ENCODE results near the gene UMPS.

Gene UMPS

DNA sequence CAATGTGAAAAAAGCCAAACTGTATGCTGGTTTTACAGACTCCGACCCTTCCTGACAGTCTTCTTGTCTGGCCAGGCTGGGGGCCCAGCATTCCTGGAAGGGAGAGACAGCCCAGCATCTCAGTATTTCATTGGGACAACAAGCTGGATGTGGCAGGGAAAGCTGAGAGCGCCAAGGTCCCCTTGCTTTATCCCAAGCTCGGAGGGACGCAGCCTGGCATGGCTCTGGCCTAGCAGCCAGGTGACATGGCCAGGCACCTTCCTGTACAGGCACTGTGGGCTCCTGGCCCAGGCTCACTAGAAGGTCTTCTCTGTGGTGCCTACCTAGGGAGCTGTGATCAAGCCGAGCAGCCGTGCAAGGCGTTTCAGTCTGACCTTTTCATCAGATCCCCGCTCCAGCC is 33.0 kb downstream of the UMPS start:
- DNase-seq (ENCODE audit: insufficient read length, low spot score), result no peak
- FAIRE-seq, result no peak

GRCh38 chr3:124763644-124764358 is 33.5 kb downstream of the UMPS start:
- no peak for TF ChIP-seq CTCF (IDR thresholded peaks at IDR 0.05; ENCODE audit: insufficient read depth, missing control alignments)
- FAIRE-seq, result no peak
- DNase-seq (ENCODE audit: insufficient read length, low spot score), result no peak

More for the DNA sequence above, 33.0 kb downstream of the UMPS start:
- TF ChIP-seq CTCF (IDR thresholded peaks at IDR 0.05; ENCODE audit: insufficient read depth, missing control alignments), result no peak

DNA sequence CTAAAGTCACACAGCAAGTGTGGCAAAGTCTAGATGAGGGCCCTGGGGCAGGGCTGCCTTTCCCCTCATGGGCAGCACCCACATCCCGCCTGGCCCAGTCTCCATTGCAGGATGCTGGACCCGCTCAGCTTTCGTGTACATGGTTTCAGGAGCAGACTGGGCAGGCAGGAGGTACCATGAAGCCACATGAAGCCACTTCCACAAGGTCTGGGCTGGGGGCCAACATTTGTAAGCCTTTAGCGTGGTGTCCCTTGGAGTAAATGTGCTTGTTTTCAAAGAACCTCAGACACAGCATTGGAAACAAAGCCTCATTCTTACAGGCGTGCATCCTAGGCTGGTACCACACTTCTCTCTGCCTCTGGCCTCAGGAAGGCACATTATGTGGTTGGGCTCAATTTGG is 34.5 kb downstream of the UMPS start:
- no peak for FAIRE-seq
- TF ChIP-seq CTCF (IDR thresholded peaks at IDR 0.05; ENCODE audit: insufficient read depth, missing control alignments), result no peak
- DNase-seq (ENCODE audit: insufficient read length, low spot score), result no peak

GRCh38 chr3:124765197-124765840 is 35.1 kb downstream of the UMPS start:
- TF ChIP-seq CTCF (IDR thresholded peaks at IDR 0.05; ENCODE audit: insufficient read depth, missing control alignments), result no peak
- DNase-seq (ENCODE audit: insufficient read length, low spot score) (no peak), FAIRE-seq (no peak)

- no peak for DNase-seq (ENCODE audit: insufficient read length, low spot score)
- FAIRE-seq, result no peak
- TF ChIP-seq CTCF (IDR thresholded peaks at IDR 0.05; ENCODE audit: insufficient read depth, missing control alignments), result no peak
These were observed 36.2 kb downstream of the UMPS start for GRCh38 chr3:124766113-124767095.

GRCh38 chr3:124767264-124767663 is 37.0 kb downstream of the UMPS start:
- TF ChIP-seq CTCF (IDR thresholded peaks at IDR 0.05; ENCODE audit: insufficient read depth, missing control alignments), result no peak
- no peak for DNase-seq (ENCODE audit: insufficient read length, low spot score)
- FAIRE-seq, result no peak
